Neuronal stem cell (in vitro differentiated cells): ENCODE results near the gene FXYD3.

Source experiments
- DNase-seq: peaks from one replicate; pipeline ENCODE4 v3.0.0-alpha.2; 2013; ENCODE audit warnings: low spot score
- H2AFZ ChIP-seq: one replicate; pipeline ENCODE4 v1.6.1; 2013; ENCODE audit warnings: mild to moderate bottlenecking, low read length, inconsistent platforms
- H2AK5ac ChIP-seq: 2 replicates; pipeline ENCODE4 v1.6.1; 2013; ENCODE audit warnings: low read depth, mild to moderate bottlenecking, inconsistent platforms, low read length, moderate library complexity, mixed read lengths
- H2BK120ac ChIP-seq: 2 replicates; pipeline ENCODE4 v1.6.1; 2013; ENCODE audit warnings: low read depth, mild to moderate bottlenecking, inconsistent platforms, low read length, moderate library complexity, mixed read lengths
- H2BK12ac ChIP-seq: one replicate; pipeline ENCODE4 v1.6.1; 2013; ENCODE audit warnings: low read length, inconsistent platforms
- H2BK15ac ChIP-seq: 2 replicates; pipeline ENCODE4 v1.6.1; 2013; ENCODE audit warnings: mild to moderate bottlenecking, low read length, inconsistent platforms, mixed read lengths
- H2BK5ac ChIP-seq: one replicate; pipeline ENCODE4 v1.6.1; 2013; ENCODE audit warnings: inconsistent platforms, mild to moderate bottlenecking, low read length, moderate library complexity
- H3K14ac ChIP-seq: one replicate; pipeline ENCODE4 v1.6.1; 2013; ENCODE audit warnings: low read length, inconsistent platforms
- H3K18ac ChIP-seq: 2 replicates; pipeline ENCODE4 v1.6.1; 2013; ENCODE audit warnings: low read length, inconsistent platforms
- H3K23ac ChIP-seq: 2 replicates; pipeline ENCODE4 v1.6.1; 2013; ENCODE audit warnings: low read depth, mild to moderate bottlenecking, mixed read lengths, low read length, inconsistent platforms; ENCODE audit not compliant: poor library complexity
- H3K27ac ChIP-seq: replicated peaks from 3 replicates; pipeline ENCODE4 v1.5.1; 2013; ENCODE audit warnings: low read length, inconsistent platforms
- H3K27me3 ChIP-seq, 3 experiments: 2 replicates each; pipeline ENCODE4 v1.6.1; 2013; ENCODE audit warnings: low read length in 3 of 3, mild to moderate bottlenecking in 2 of 3, inconsistent platforms in 1 of 3, low read depth in 1 of 3, mixed read lengths in 1 of 3, moderate library complexity in 1 of 3; ENCODE audit not compliant: control insufficient read depth in 3 of 3, insufficient read depth in 3 of 3
- H3K36me3 ChIP-seq, 2 donors: replicated peaks in 1 of 2; 2 replicates each; pipeline ENCODE4 v1.6.1; 2013; ENCODE audit warnings: low read length in 2 of 2; ENCODE audit not compliant: control insufficient read depth in 2 of 2, insufficient read depth in 2 of 2
- H3K4ac ChIP-seq: 2 replicates; pipeline ENCODE4 v1.6.1; 2013; ENCODE audit warnings: inconsistent platforms, mild to moderate bottlenecking, low read length, moderate library complexity
- H3K4me1 ChIP-seq, 2 donors: 1 replicate in 1 of 2; 2 replicates in 1 of 2; pipeline ENCODE4 v1.6.1; 2013; ENCODE audit warnings: low read length in 2 of 2, low read depth in 1 of 2; ENCODE audit not compliant: control insufficient read depth in 2 of 2, insufficient read depth in 1 of 2
- H3K4me2 ChIP-seq: one replicate; pipeline ENCODE4 v1.6.1; 2013; ENCODE audit warnings: mild to moderate bottlenecking, low read length, inconsistent platforms; ENCODE audit not compliant: insufficient read depth, poor library complexity, severe bottlenecking
- H3K4me3 ChIP-seq, 2 donors: 2 replicates each; pipeline ENCODE4 v1.5.1; 2013; ENCODE audit warnings: low read length in 2 of 2, mild to moderate bottlenecking in 2 of 2, inconsistent platforms in 1 of 2, moderate library complexity in 1 of 2
- H3K79me1 ChIP-seq: one replicate; pipeline ENCODE4 v1.6.1; 2013; ENCODE audit warnings: low read depth, mild to moderate bottlenecking, inconsistent platforms, low read length, moderate library complexity
- H3K9ac ChIP-seq: one replicate; pipeline ENCODE4 v1.6.1; 2013; ENCODE audit warnings: mild to moderate bottlenecking, low read depth, low read length, inconsistent platforms; ENCODE audit not compliant: poor library complexity
- H3K9me3 ChIP-seq, 2 donors: replicated peaks in 1 of 2; 2 replicates each; pipeline versions ENCODE3 to v1.6.1; 2013; ENCODE audit warnings: low read length in 2 of 2, mild to moderate bottlenecking in 2 of 2, inconsistent platforms in 1 of 2, low read depth in 1 of 2, mixed read lengths in 1 of 2, moderate library complexity in 1 of 2; ENCODE audit not compliant: control insufficient read depth in 2 of 2, insufficient read depth in 1 of 2
- H4K8ac ChIP-seq: one replicate; pipeline ENCODE4 v1.6.1; 2013; ENCODE audit warnings: low read depth, mild to moderate bottlenecking, inconsistent platforms, low read length, moderate library complexity
- H4K91ac ChIP-seq: one replicate; pipeline ENCODE4 v1.6.1; 2013; ENCODE audit warnings: low read length, low read depth, mild to moderate bottlenecking, inconsistent platforms; ENCODE audit not compliant: poor library complexity
- WGBS, 2 donors: extraction: QIAGEN DNeasy Blood & Tissue Kit; methylation state at CpG; one replicate each; pipeline ENCODE4 v1.1.7; 2013; ENCODE audit warnings: missing lambda C conversion rate in 2 of 2, mixed read lengths in 1 of 2; ENCODE audit not compliant: insufficient read length in 2 of 2, insufficient replicate concordance in 1 of 2; ENCODE audit errors: extremely low coverage in 2 of 2; 5-methylcytosine and 5-hydroxymethylcytosine counted together

FXYD3 gene

DNA sequence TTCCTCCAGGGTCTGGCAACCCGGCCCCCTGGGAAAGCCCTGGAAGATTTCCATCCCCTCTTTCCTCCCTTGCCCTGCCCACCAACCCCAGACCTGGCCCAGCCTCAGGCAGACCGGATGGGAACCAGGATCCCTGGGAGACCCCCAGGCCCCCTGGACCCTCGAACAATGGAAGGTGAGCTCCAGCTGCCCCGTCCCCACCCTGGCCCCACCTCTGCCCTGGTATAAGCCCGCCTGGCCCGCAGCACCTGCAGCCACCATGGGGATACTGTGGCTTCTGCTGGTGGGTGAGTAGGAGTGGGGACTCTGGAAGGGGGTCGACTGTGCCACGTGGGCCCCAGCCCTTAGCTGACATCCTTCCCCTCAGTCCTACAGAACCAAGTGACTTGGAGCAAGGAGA is 41.7 kb upstream of the FXYD3 start:
- Histone ChIP-seq H2BK15ac (peak overlapping the region; percentile 14), H2BK12ac (peak overlapping the region; percentile 8), H3K18ac (peak overlapping the region; percentile 40), H3K27ac (no peak overlapping the region), H3K79me1 (no peaks in the 10 kb centered on the region), H3K9me3 (peaks cover 0 to 3% of the 10 kb centered on the region in 2 donors), H2AFZ (no peak overlapping the region), H4K8ac (no peak overlapping the region), H3K36me3 (no peaks in the 10 kb centered on the region), H4K91ac (no peak overlapping the region), H3K4me2 (no peak overlapping the region), H3K27me3 (peaks cover 0 to 3% (median 0%) of the 10 kb centered on the region in 3 experiments), H3K4ac (no peak overlapping the region), H2AK5ac (peak overlapping the region; percentile 15), H3K4me3 (no peak overlapping the region), H3K9ac (no peak overlapping the region), H3K14ac (no peak overlapping the region), H3K4me1 (peaks cover 0 to under 1% of the 10 kb centered on the region in 2 donors), H2BK120ac (no peak overlapping the region), H2BK5ac (no peak overlapping the region), H3K23ac (no peak overlapping the region)
- no CpG with 5 or more reads among the region's 8 CpGs for WGBS, 2 donors
- no peak for DNase-seq

DNA sequence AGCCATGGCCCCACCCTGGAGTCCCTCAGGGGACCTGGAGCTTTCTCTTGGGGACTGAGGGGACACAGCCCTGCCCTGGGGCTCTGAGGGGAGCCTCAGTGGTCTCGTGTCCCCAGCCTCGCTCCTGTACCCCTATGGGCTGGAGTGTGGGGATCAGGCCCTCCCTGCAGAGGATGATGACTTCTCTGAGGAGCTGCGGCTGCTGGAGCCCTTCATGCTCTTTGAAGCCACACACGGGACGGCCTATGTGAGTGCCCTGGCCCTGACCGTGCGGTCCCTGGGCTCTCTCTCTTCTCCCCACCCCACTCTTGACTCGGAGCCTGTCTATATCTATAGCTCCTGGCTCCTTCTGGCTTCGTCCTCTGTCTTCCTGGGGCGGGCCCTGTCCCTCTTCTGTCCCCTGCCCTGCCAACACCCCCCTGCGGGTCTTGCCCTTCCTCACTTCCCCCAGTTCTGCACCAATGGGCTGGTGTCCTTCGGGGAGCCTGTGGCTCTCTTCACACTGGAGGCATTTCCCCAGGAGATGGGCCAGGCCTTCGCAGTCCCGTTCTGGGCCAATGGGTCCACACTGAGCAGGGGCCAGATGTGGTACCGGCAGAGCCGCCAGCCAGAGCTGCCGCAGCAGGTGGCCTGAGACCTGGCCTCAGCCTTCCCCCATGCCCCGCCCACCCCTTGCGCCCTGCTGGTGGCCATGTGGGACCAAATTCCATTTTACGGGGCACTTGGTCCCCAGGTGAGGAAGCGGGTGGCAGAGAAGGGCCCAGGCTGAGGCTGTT is 41.0 kb upstream of the FXYD3 start:
- no peak overlapping the region for H2BK120ac ChIP-seq
- no peak overlapping the region for H2AFZ ChIP-seq
- H2BK15ac ChIP-seq = peak overlapping the region; percentile 14
- peaks cover 0 to 3% of the 10 kb centered on the region in 2 donors for H3K9me3 ChIP-seq
- peak overlapping the region; percentile 8 for H2BK12ac ChIP-seq
- no peak overlapping the region for H3K27ac ChIP-seq
- no peak overlapping the region for H3K4ac ChIP-seq
- H3K23ac ChIP-seq = no peak overlapping the region
- H4K8ac ChIP-seq = no peak overlapping the region
- peak overlapping the region; percentile 15 for H2AK5ac ChIP-seq
- DNase-seq = no peak
- H3K79me1 ChIP-seq = no peaks in the 10 kb centered on the region
- no peak overlapping the region for H3K4me2 ChIP-seq
- H2BK5ac ChIP-seq = no peak overlapping the region
- H3K36me3 ChIP-seq = no peaks in the 10 kb centered on the region
- H3K4me3 ChIP-seq = no peak overlapping the region
- H3K9ac ChIP-seq = peak overlapping the region; percentile 18
- no peaks in the 10 kb centered on the region for H3K4me1 ChIP-seq
- peak overlapping the region; percentile 83 for H3K18ac ChIP-seq
- H3K27me3 ChIP-seq = peaks cover 0 to 3% (median 0%) of the 10 kb centered on the region in 3 experiments
- no CpG with 5 or more reads among the region's 21 CpGs for WGBS, 2 donors
- no peak overlapping the region for H4K91ac ChIP-seq
- H3K14ac ChIP-seq = peak overlapping the region; percentile 50

DNA sequence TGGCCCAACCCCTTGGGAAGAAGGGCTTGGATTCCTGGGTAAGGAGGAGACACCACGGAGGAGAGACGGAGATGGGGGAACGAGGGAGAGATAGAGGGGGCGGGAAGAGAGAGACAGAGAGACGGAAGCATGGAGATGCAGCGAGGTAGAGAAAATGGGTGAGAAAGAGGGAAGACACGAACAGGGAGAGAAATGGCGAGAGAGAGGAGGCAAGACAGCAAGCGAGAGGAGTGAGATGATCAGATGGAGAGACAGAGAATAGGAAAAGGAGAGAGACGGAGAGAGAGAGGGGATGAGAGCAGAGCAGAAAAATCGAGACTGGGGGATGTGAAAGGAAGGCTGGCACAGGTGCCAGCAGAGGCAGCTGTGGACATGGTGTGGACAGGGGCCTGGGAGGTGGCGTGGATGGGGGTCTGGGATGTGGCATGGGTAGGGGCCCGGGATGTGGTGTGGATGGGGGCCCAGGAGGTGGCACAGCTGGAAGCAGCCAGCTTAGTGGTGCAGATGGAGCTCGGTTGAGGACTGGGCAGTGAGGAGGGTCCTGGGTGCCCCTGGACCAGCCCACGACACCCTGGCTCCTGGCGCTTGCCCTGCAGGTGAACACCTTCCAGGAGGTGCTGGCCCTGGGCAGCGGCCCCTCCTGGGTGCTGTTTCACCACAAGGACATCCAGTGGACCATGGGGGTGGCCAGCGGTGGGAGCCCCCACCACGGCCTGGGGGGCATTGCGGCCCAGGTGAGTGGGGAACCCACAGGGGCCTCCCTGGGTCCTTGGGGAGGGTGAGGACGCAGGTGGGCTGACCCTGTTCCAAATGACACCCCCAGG is 40.2 kb upstream of the FXYD3 start:
- no peak overlapping the region for H2BK15ac ChIP-seq
- H3K9ac ChIP-seq = no peak overlapping the region
- H2BK12ac ChIP-seq = peak overlapping the region; percentile 31
- peaks cover 0 to 3% (median 0%) of the 10 kb centered on the region in 3 experiments for H3K27me3 ChIP-seq
- H2AFZ ChIP-seq = no peak overlapping the region
- no peak overlapping the region for H2BK5ac ChIP-seq
- no peak overlapping the region for H3K27ac ChIP-seq
- H4K8ac ChIP-seq = no peak overlapping the region
- H3K4me2 ChIP-seq = no peak overlapping the region
- no CpG with 5 or more reads among the region's 21 CpGs for WGBS, 2 donors
- H3K79me1 ChIP-seq = no peaks in the 10 kb centered on the region
- DNase-seq = no peak
- H3K4me3 ChIP-seq = no peak overlapping the region
- peaks cover 0 to 3% of the 10 kb centered on the region in 2 donors for H3K9me3 ChIP-seq
- H3K36me3 ChIP-seq = no peaks in the 10 kb centered on the region
- H2AK5ac ChIP-seq = peak overlapping the region; percentile 95
- no peak overlapping the region for H3K14ac ChIP-seq
- no peaks in the 10 kb centered on the region for H3K4me1 ChIP-seq
- H3K23ac ChIP-seq = no peak overlapping the region
- H4K91ac ChIP-seq = no peak overlapping the region
- H3K18ac ChIP-seq = peak overlapping the region; percentile 31
- peak overlapping the region; percentile 84 for H3K4ac ChIP-seq
- peak overlapping the region; percentile 91 for H2BK120ac ChIP-seq

DNA sequence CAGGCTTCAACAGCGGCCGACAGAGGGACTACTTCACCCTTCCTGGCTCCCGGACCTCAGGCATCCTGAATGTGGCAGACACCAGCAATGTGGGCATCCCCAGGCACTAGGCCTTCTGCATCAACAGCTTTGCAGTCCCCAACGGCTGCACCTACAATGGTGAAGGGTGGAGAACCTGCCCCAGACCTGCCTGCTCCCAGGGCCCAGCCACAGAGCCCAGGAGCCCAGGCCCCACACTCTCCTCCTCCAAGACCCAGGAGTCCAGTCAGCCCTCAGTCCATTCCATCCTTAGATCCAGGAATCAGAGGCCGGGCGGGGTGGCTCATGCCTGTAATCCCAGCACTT is 39.6 kb upstream of the FXYD3 start:
- Histone ChIP-seq H3K9ac (no peak overlapping the region), H3K36me3 (no peaks in the 10 kb centered on the region), H3K9me3 (no peaks in the 10 kb centered on the region), H3K23ac (no peak overlapping the region), H3K4me1 (no peaks in the 10 kb centered on the region), H2BK15ac (no peak overlapping the region), H2AFZ (no peak overlapping the region), H3K4ac (no peak overlapping the region), H2BK12ac (no peak overlapping the region), H3K18ac (no peak overlapping the region), H2BK120ac (no peak overlapping the region), H2BK5ac (no peak overlapping the region), H4K91ac (no peak overlapping the region), H2AK5ac (peak overlapping the region; percentile 95), H3K79me1 (no peaks in the 10 kb centered on the region), H3K4me2 (no peak overlapping the region), H3K14ac (no peak overlapping the region), H3K27me3 (peaks cover 0 to 3% (median 0%) of the 10 kb centered on the region in 3 experiments), H3K4me3 (no peak overlapping the region), H4K8ac (no peak overlapping the region), H3K27ac (no peak overlapping the region)
- no peak for DNase-seq
- WGBS, 2 donors = no CpG with 5 or more reads among the region's 6 CpGs
